H9 (cell line): Measurements from ENCODE around the gene TAF11L7. TPM values are rescaled to one million over a fixed set of nuclear protein-coding genes. Genes with fewer than 3 reads are reported as not detected.
"Not testable (repeated sequence)": the region's sequence is repeated elsewhere in the genome, so short reads cannot be mapped to it uniquely, and the experiment has no call there.

Experiments
- DNase-seq: peaks from one replicate; pipeline ENCODE4 v3.0.0-alpha.2; 2017
- H2AFZ ChIP-seq: one replicate; pipeline ENCODE4 v1.6.1; 2013; ENCODE audit warnings: mild to moderate bottlenecking, low read length, control low read depth, moderate library complexity
- H2AK5ac ChIP-seq: 2 replicates; pipeline ENCODE4 v1.6.1; 2013; ENCODE audit warnings: low read length, control low read depth, mixed read lengths; ENCODE audit not compliant: insufficient read length
- H2BK120ac ChIP-seq: one replicate; pipeline ENCODE4 v1.6.1; 2013; ENCODE audit warnings: low read depth, mild to moderate bottlenecking, low read length, control low read depth, inconsistent platforms; ENCODE audit not compliant: poor library complexity, severe bottlenecking
- H2BK12ac ChIP-seq: 2 replicates; pipeline ENCODE4 v1.6.1; 2013; ENCODE audit warnings: low read length, control low read depth, mixed read lengths, low read depth; ENCODE audit not compliant: insufficient read length
- H2BK15ac ChIP-seq: 2 replicates; pipeline ENCODE4 v1.6.1; 2013; ENCODE audit warnings: low read depth, low read length, control low read depth
- H2BK20ac ChIP-seq: one replicate; pipeline ENCODE4 v1.6.1; 2013; ENCODE audit warnings: low read depth, mild to moderate bottlenecking, low read length, control low read depth, inconsistent platforms; ENCODE audit not compliant: poor library complexity, severe bottlenecking
- H2BK5ac ChIP-seq: 2 replicates; pipeline ENCODE4 v1.6.1; 2013; ENCODE audit warnings: low read length, control low read depth, mixed read lengths; ENCODE audit not compliant: insufficient read length
- H3K14ac ChIP-seq: 2 replicates; pipeline ENCODE4 v1.6.1; 2013; ENCODE audit warnings: low read length, control low read depth; ENCODE audit not compliant: insufficient read depth
- H3K18ac ChIP-seq: 2 replicates; pipeline ENCODE4 v1.6.1; 2013; ENCODE audit warnings: low read depth, mild to moderate bottlenecking, mixed read lengths, low read length, control low read depth; ENCODE audit not compliant: insufficient read length
- H3K23ac ChIP-seq: 2 replicates; pipeline ENCODE4 v1.6.1; 2013; ENCODE audit warnings: low read length, control low read depth, mixed read lengths, low read depth; ENCODE audit not compliant: insufficient read length
- H3K23me2 ChIP-seq: 2 replicates; pipeline ENCODE4 v1.6.1; 2013; ENCODE audit warnings: low read depth, mild to moderate bottlenecking, mixed read lengths, low read length, control low read depth; ENCODE audit not compliant: insufficient read length, poor library complexity, severe bottlenecking
- H3K27ac ChIP-seq: 2 replicates; pipeline ENCODE4 v1.5.1; 2013; ENCODE audit warnings: low read length, control low read depth, mixed read lengths, low read depth; ENCODE audit not compliant: insufficient read length
- H3K27me3 ChIP-seq: 2 replicates; pipeline ENCODE4 v1.6.1; 2013; ENCODE audit warnings: low read length, control low read depth, inconsistent platforms; ENCODE audit not compliant: insufficient read depth
- H3K4ac ChIP-seq: 2 replicates; pipeline ENCODE4 v1.6.1; 2013; ENCODE audit warnings: low read depth, mild to moderate bottlenecking, control low read depth, inconsistent platforms, low read length, moderate library complexity
- H3K4me1 ChIP-seq: 2 replicates; pipeline ENCODE4 v1.6.1; 2013; ENCODE audit warnings: low read length, control low read depth, inconsistent platforms; ENCODE audit not compliant: insufficient read depth
- H3K4me2 ChIP-seq: 2 replicates; pipeline ENCODE4 v1.6.1; 2013; ENCODE audit warnings: low read length, control low read depth, mixed read lengths; ENCODE audit not compliant: insufficient read length, insufficient read depth
- H3K56ac ChIP-seq: 2 replicates; pipeline ENCODE4 v1.6.1; 2013; ENCODE audit warnings: low read depth, mild to moderate bottlenecking, mixed read lengths, low read length, control low read depth; ENCODE audit not compliant: insufficient read length
- H3K79me1 ChIP-seq: 2 replicates; pipeline ENCODE4 v1.6.1; 2013; ENCODE audit warnings: low read depth, mild to moderate bottlenecking, moderate library complexity, low read length, control low read depth, inconsistent platforms; ENCODE audit not compliant: insufficient read depth, poor library complexity, severe bottlenecking
- H3K79me2 ChIP-seq: 2 replicates; pipeline ENCODE4 v1.6.1; 2013; ENCODE audit warnings: low read length, control low read depth, inconsistent platforms; ENCODE audit not compliant: insufficient read depth
- H3K9ac ChIP-seq: 2 replicates; pipeline ENCODE4 v1.6.1; 2013; ENCODE audit warnings: low read length, control low read depth, mixed read lengths; ENCODE audit not compliant: insufficient read length; ENCODE audit errors: extremely low read depth
- H3K9me3 ChIP-seq: one replicate; pipeline ENCODE4 v1.6.1; 2013; ENCODE audit warnings: low read depth, low read length, inconsistent platforms; ENCODE audit not compliant: control insufficient read depth
- H3T11ph ChIP-seq: one replicate; pipeline ENCODE4 v1.6.1; 2013; ENCODE audit warnings: mild to moderate bottlenecking, low read length, control low read depth, inconsistent platforms
- H4K20me1 ChIP-seq: one replicate; pipeline ENCODE4 v1.6.1; 2013; ENCODE audit not compliant: control insufficient read depth, insufficient read length, insufficient read depth
- H4K5ac ChIP-seq: 2 replicates; pipeline ENCODE4 v1.6.1; 2013; ENCODE audit warnings: low read depth, mild to moderate bottlenecking, mixed read lengths, low read length, control low read depth; ENCODE audit not compliant: insufficient read length
- H4K8ac ChIP-seq: replicated peaks from 2 replicates; pipeline ENCODE4 v1.6.1; 2013; ENCODE audit warnings: low read length, control low read depth, mixed read lengths, low read depth; ENCODE audit not compliant: insufficient read length
- H4K91ac ChIP-seq: 2 replicates; pipeline ENCODE4 v1.6.1; 2013; ENCODE audit warnings: low read depth, mild to moderate bottlenecking, moderate library complexity, mixed read lengths, low read length, control low read depth; ENCODE audit not compliant: insufficient read length
- H3K27ac Mint-ChIP-seq, 3 experiments: 2 replicates in 2 of 3; 3 replicates in 1 of 3; pipeline ENCODE4 v1.8.0; 2020 to 2021; ENCODE audit warnings: mixed read lengths in 3 of 3, mild to moderate bottlenecking in 1 of 3, moderate library complexity in 1 of 3
- H3K27me3 Mint-ChIP-seq: 2 replicates; pipeline ENCODE4 v1.8.0; 2021; ENCODE audit warnings: low read depth, mild to moderate bottlenecking, moderate library complexity, mixed read lengths
- H3K36me3 Mint-ChIP-seq, 3 experiments: 2 replicates in 2 of 3; 3 replicates in 1 of 3; pipeline ENCODE4 v1.8.0; 2020 to 2021; ENCODE audit warnings: low read depth in 3 of 3, mixed read lengths in 3 of 3; ENCODE audit not compliant: insufficient read depth in 1 of 3
- H3K4me1 Mint-ChIP-seq, 2 experiments: 2 replicates each; pipeline ENCODE4 v1.8.0; 2020; ENCODE audit warnings: mixed read lengths in 2 of 2
- H3K4me3 Mint-ChIP-seq, 2 experiments: 2 replicates in 1 of 2; 3 replicates in 1 of 2; pipeline ENCODE4 v1.8.0; 2020 to 2021; ENCODE audit warnings: mild to moderate bottlenecking in 2 of 2, mixed read lengths in 2 of 2, moderate library complexity in 1 of 2
- H3K9me3 Mint-ChIP-seq, 2 experiments: 2 replicates in 1 of 2; 3 replicates in 1 of 2; pipeline ENCODE4 v1.8.0; 2020; ENCODE audit warnings: mild to moderate bottlenecking in 2 of 2, mixed read lengths in 2 of 2, moderate library complexity in 1 of 2
- CTCF ChIP-seq: fragments of 200-600 bp; sonication (generic); conservative IDR thresholded peaks from 3 replicates; pipeline ENCODE4 v1.8.0; 2021; ENCODE audit warnings: antibody characterized with exemption, mild to moderate bottlenecking
- WGBS: extraction: QIAGEN DNeasy Blood & Tissue Kit; methylation state at CpG from one replicate; pipeline ENCODE4 v1.1.7; 2013; ENCODE audit warnings: missing lambda C conversion rate, low lambda C conversion rate, mixed read lengths; ENCODE audit not compliant: insufficient read length; ENCODE audit errors: extremely low coverage; 5-methylcytosine and 5-hydroxymethylcytosine counted together
- total RNA-seq: library from RNA; stranded (reverse); gene quantifications from 2 replicates; pipeline ENCODE4 v1.2.1, GENCODE V29; 2021

Gene TAF11L7
- total RNA-seq, 1 experiment from 2014 or later, result not detected

- Mint-ChIP-seq H3K4me1 (peaks cover 0 to 3% of the 10 kb centered on the region in 2 experiments; a peak in 1 of 4 replicates), H3K4me3 (no peak overlapping the region), H3K27ac (no peak overlapping the region), H3K9me3 (no peaks in the 10 kb centered on the region), H3K36me3 (no peaks in the 10 kb centered on the region), H3K27me3 (no peaks in the 10 kb centered on the region)
- no peak overlapping the region for H4K91ac ChIP-seq
- no peak overlapping the region for H3T11ph ChIP-seq
- no peaks in the 10 kb centered on the region for H3K79me1 ChIP-seq
- H2BK12ac ChIP-seq, result no peak overlapping the region
- no peak overlapping the region for H3K27ac ChIP-seq
- no peak for DNase-seq
- no peaks in the 10 kb centered on the region for H3K27me3 ChIP-seq
- no peak overlapping the region for H2AK5ac ChIP-seq
- no CpG with 5 or more reads among the region's 14 CpGs for WGBS
- no peaks in the 10 kb centered on the region for H3K23me2 ChIP-seq
- no peak overlapping the region for H2BK15ac ChIP-seq
- H4K8ac ChIP-seq, result no peak overlapping the region
- no peaks in the 10 kb centered on the region for H3K9me3 ChIP-seq
- H3K23ac ChIP-seq, result no peak overlapping the region
- H3K18ac ChIP-seq, result no peak overlapping the region
- H2BK20ac ChIP-seq, result no peak overlapping the region
- no peak overlapping the region for H4K5ac ChIP-seq
- no peak overlapping the region for H3K14ac ChIP-seq
- H3K9ac ChIP-seq, result no peak overlapping the region
- H3K4me2 ChIP-seq, result no peak overlapping the region
- no peaks in the 10 kb centered on the region for H4K20me1 ChIP-seq
- no peaks in the 10 kb centered on the region for H3K79me2 ChIP-seq
- no peak overlapping the region for H3K56ac ChIP-seq
- H2AFZ ChIP-seq, result no peak overlapping the region
- no peaks in the 10 kb centered on the region for H3K4me1 ChIP-seq
- H2BK5ac ChIP-seq, result no peak overlapping the region
- TF ChIP-seq CTCF, result no peak
- H3K4ac ChIP-seq, result no peak overlapping the region
- H2BK120ac ChIP-seq, result no peak overlapping the region
Observed at GRCh38 chr5:17604951-17605350, 19.4 kb upstream of the TAF11L7 start.

- not testable (repeated sequence) for H3K9me3 Mint-ChIP-seq, H2BK120ac ChIP-seq, H3K27me3 Mint-ChIP-seq, H3K4me1 Mint-ChIP-seq, H3K79me2 ChIP-seq, H4K20me1 ChIP-seq, H4K8ac ChIP-seq, H3K27ac ChIP-seq, H2AK5ac ChIP-seq, H3K4me3 Mint-ChIP-seq, H3K9me3 ChIP-seq, H3K36me3 Mint-ChIP-seq, H3K27me3 ChIP-seq, H3K14ac ChIP-seq, H4K91ac ChIP-seq, H3K56ac ChIP-seq, H4K5ac ChIP-seq, H3T11ph ChIP-seq, H3K4me2 ChIP-seq, H2BK12ac ChIP-seq, DNase-seq, H2BK15ac ChIP-seq, H3K4ac ChIP-seq, H3K4me1 ChIP-seq, H3K23ac ChIP-seq, H3K18ac ChIP-seq, H2BK20ac ChIP-seq, H3K9ac ChIP-seq, H3K79me1 ChIP-seq, H2AFZ ChIP-seq, H3K27ac Mint-ChIP-seq, H2BK5ac ChIP-seq, H3K23me2 ChIP-seq
- no CpG with 5 or more reads among the region's 6 CpGs for WGBS
Observed at GRCh38 chr5:17603880-17604279, 18.3 kb upstream of the TAF11L7 start, which contains the start of gene TAF11L11. Gene TAF11L11 (plus strand): TSS chr5:17604183.
